ENCODE results near the gene ABHD17C.

ABHD17C gene

DNA sequence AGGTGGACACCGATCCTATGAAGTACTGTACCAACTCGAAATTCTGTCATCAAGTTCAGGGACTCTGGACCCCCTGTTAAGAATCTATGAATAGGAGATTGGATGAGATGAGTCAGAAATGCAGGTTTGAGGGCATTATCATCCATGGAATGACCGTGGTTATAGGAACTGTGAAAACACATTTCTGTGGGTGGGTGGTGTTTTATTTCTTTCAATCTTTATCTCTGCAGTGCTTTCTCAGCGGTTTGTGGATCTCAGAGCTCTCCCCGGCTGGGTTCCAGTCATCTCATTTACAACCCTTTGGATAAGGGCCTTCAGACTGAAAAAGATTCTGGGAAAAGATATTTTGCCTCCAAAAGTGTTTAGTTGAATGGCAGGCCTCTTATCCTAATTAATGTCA lies 5.4 kb upstream of the ABHD17C start:
- DNase-seq: no peak

DNA sequence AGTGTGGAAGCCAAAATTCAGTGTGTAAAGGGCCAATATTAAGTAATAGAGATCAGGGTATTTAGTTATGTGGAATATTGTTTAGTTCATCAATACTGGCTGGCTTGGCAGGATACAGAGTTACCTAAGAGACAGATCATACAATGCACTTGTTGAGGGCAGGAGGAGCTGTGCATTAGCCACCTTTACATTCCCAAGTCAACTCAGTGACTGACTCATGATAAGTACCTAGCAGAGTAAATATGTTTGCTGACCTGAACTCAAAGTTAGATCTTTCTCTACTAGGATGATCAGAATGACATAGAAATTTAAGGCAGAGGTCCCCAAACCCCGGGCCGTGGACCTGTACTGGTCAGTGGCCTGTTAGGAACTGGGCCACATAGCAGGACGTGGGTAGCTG lies 3.5 kb upstream of the ABHD17C start:
- DNase-seq: no peak

DNA sequence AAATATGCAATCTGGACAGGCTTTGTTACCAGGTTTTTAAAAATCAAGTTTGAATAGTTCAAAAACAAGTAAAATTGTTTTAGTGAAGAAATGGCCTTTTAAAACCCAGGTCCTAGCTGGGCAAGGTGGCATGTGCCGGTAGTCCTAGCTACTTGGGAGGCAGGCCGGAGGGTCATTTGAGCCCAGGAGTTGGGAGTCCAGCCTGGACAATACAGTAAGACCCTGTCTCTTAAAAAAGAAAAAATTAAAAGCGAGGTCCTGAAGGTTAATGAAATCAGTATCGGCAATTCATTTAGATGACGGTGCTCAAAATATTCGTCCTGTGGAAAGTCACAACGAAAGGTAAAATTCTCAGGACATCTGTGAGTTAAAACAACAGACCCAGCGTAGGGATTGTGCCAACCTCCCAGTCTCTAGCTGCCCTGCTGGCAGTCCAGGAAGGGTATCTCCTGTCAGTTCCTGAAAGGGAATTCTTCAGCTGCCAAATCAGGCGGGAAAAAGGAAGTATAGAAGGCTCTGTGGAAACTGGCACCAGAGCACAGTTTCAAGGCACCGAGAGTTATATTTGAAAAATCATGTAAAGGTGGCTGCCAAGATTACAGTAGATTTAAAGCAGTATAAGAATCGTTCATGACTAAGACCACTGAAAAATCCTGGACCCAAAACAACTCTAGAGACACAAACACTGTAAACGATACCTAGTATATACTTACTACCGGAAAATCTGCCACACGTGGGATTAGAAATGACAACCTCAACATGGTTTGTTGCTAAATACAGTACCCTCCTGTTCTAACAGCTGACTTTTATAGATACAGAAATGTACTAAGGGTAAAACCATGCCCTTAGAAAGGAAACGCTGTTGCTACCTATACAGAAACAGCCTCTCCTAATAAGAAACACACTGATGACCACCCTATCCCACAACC lies 1.2 kb upstream of the ABHD17C start:
- no peak for DNase-seq

DNA sequence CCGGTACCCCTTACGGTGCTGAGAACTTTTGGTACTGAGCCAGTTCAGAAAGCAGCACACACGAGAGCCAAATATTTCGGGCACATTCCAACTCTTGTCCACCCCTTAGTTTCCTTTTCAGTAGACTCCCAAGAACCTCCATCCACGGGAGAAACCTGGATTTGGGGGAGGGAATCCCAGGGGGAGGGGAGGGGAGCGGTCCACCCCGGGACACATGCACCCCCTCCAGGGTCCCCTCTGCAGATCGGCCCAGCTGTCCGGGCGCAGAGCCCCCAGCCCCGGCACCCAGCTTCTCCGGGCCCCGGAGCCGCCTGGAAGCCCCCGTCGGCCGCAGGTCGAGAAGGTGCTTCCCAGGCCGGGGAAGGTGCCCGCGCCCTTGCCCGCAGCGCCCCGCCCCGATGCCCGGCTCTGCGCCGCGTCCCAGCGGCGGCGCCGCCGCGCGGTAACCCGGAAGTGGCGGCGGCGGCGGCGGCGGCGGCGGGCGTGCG lies 455 bp upstream of the ABHD17C start:
- peak; percentile 19 for DNase-seq

DNA sequence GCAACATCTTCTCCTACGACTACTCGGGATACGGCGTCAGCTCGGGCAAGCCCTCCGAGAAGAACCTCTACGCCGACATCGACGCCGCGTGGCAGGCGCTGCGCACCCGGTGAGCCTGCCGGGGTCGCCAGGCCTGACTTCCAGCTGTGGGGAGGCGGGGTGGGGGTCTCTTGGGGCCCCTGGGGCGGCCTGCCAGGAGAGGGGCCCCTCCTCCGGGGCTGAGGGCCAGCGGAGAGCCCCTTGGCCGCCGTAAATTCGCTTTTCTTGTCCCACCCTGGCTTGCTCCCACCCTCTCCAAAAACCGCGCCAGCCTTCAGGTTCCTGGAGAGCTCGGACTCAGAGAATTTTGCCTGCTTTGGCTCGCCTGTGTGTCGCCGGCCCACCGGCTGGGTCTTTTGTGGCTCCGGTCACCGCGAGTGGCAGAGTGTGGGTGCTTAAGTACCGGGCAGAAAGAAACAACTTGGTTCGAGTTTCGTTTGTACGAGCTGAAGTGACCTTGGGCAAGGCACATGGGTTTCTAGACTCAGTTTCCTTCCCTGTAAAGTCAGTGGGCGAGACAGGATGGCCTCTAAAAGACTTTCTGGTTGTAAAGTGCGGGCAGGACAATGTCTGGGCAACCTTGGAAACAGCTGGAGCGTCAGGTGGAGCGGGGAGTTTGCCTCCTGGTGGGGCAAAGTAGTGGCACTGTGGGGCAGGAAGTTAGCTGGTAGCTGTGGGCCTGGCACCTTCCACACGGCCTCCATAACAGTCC lies 976 bp downstream of the ABHD17C start:
- DNase-seq: peak; percentile 2

- DNase-seq: no peak
Observed at GRCh38 chr15:80697075-80697685, 2.1 kb downstream of the ABHD17C start.

DNA sequence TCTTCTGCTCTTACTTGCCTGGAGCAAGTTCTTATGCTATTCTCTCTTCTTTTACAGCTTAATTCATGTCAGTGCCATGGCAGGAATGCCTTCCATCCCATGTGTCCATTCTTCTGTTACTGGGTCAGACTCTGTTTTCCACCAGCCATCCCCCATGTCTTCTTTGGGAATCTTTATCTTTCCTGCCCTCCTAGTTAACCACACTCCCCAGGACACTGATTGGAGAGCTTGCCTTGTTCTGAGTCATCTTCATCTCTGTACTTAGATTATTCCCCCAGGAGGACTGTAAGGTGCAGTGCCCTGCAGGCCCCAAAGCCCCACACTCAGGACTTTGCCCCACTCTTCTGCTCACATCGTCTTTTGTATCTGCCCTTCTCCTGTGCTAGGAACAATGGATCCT lies 3.6 kb downstream of the ABHD17C start:
- DNase-seq: no peak

DNA sequence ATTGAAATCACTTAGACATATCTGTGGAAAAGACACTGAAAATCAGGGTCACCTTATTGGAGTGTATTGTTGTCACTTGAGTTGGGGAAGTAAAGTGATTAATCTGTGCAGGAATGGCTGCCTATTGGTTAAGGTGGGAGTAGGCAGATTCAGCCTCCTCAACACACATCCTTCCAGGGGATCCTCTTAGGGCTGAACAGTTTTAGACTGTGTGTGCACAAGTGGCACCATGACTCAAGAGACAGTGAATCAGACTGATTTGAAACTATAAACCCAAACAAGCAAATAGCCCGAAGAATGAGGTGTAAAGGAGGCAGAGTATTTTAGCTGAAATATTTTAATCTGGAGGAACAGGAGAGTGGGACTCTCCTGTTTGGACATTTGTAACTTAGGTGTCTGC lies 4.9 kb downstream of the ABHD17C start:
- DNase-seq: no peak

DNA sequence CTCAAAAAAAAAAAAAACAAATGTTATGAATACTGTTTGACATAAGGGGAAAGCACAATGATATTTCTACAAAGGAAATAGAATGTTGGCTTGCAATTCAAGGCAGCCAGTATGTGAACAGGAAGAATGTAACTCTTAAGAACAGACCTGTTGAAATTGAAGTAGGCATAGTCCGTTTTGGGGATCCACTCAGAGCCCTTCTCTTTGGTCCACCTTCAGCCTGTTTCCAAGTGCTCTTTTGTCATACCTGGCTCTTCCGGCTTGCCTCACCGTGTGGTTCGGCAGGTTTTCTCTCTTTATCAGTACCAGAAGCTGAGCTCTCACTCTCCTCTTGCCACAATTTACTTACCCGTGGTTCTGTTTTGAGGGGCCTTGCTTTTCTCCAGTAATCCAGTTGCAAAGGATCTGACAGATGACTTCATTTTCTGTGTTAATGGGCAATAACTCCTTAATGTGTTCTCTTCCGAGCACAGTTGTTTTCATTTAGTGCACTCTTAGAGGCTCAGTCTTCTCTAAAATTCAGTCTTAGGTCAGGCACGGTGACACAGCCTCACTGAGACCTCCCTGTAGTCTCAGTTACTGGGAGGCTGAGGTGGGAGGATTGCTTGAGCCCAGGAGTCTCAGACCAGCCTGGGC lies 6.7 kb downstream of the ABHD17C start:
- DNase-seq: no peak

DNA sequence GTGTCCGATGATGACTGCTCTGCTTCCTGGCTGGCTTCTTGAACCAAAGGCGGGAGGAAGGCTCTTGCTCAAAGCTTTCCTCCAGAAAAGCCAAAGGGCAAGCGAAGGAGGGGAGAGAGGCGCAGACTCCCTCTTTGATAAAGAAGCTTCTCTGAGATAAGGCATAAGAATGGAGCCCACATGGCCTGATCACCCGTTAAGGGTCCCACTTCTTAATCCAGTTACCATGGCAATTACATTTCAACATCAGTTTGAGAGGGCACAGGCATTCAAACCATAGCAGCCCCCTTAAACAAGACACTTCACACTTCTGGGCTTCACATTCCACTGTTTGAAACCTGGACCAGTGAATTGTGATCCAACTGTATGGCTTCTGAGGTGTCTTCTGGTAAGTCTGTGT lies 8.0 kb downstream of the ABHD17C start:
- DNase-seq: no peak

GRCh38 chr15:80703965-80704364 lies 8.9 kb downstream of the ABHD17C start:
- no peak for DNase-seq

GRCh38 chr15:80706161-80706560 lies 11.1 kb downstream of the ABHD17C start:
- DNase-seq: no peak

DNA sequence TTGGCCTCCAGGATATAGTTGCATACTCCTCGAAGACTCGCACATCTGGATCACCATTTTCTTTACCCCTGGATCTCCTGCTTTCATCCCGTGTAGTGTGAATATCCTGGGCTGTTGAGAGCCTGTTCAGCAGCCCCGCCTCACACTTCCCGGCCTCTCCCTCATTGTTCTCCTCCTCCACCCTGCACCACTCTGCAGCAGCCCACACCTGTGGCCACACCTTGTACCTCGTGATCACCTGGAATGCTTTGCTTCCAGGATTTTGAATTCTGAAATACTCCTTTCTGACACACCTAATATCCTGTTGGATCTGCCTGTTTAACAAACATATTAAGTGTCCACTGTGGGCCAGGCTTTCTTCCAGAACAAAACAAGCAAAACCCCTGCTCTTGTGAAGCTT lies 14.4 kb downstream of the ABHD17C start:
- no peak for DNase-seq

DNA sequence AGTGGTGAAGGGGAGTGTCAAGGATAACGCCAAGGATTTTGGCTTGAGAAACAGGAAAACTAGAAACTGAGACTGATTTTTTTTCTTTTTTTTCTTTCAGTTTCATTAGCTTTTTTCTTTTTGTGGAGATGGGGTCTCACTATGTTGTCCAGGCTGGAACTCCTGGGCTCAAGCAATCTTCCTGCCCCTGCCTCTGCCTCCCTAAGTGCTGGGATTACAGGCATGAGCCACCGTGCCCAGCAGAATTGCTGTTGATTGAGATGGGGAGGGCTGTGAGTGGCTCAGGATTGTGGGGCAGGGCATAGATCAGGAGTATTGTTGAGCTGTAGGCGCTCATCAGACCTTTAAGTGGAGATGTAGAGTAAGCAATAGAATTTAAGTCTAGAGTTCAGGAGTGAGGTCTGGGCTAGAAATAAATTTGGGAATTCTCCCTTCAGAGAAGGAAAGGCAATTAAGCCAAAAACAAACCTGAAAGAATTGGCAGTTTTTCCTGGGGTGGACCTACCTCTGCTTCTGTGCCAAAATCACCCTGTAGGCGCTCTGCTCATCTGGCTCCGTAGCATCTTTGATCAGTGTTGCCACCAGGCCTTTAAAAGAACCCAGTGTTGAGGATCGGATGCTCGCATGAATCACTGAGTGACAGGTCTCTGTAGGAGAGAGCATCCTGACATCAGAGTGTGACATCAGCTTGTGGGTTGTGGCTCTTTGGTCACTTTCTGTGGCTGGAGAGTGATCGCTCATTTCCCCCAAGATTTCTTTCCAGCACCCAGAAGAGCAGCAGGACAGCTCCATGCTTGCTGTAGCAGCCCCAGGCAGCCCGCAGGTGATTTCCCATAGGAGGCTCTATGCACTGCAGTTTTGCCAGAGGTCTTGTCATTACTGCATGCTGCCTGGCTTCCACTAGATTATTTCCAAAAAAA lies 15.8 kb downstream of the ABHD17C start:
- no peak for DNase-seq

- no peak for DNase-seq
Observed at GRCh38 chr15:80711886-80712285, 16.8 kb downstream of the ABHD17C start.

DNA sequence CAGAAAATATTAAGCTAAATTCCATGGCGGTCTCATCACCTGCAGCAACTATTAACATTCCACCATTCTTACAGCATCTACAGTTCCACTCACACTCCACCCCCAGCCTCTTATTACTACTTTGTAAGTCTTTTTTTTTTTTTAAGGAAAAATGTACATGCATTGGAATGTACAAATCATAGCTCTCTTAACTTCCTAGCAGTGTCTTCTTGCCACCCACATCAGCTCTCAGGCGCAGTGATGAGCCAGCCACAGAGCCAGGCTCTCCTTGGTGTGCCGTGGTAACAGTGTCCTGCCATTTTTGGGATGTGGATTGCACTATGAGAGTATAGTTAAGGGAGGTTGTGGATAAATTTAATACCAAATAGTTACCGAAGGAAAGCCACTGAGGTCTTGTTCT lies 17.8 kb downstream of the ABHD17C start:
- no peak for DNase-seq

- no peak for DNase-seq
Observed at GRCh38 chr15:80721476-80721875, 26.4 kb downstream of the ABHD17C start.

DNA sequence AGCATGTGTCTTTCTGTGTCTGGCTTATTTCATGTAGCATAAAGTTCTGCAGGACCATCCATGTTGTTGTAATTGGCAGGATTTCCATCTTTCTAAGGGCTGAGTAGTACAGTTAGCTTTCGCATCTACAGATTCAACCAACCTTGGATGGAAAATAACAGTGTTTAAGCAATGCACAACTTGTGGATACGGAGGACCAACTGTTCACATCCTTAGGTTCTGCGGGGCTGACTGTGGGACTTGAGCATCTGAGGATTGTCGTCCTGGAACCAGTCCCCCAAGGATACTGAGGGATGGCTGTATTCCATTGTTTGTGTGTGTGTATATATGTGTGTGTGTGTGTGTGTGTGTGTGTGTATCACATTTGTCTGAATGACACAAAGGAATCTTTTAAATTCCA lies 27.7 kb downstream of the ABHD17C start:
- DNase-seq: no peak

GRCh38 chr15:80727196-80727595 lies 32.1 kb downstream of the ABHD17C start:
- DNase-seq: no peak

GRCh38 chr15:80727596-80727995 lies 32.5 kb downstream of the ABHD17C start:
- DNase-seq: no peak

DNA sequence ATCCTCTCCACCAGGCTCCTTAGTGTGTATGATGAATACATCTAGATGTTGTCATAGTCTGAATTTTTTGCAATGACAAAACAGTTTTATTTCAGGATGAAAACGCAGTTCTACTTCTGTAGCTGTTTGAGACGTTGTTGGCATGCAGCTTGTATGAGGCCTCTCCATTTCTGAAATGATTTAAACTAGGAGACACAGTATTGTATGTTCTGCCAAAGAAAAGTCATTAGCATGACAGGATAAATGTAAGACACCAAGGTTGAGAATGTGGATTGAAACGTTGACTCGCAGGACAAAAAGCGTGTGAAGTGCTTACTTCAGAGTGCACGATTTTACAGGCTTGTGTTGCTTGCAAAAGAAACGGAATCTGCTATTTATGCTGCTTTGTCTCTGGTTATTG lies 35.3 kb downstream of the ABHD17C start:
- DNase-seq: no peak

DNA sequence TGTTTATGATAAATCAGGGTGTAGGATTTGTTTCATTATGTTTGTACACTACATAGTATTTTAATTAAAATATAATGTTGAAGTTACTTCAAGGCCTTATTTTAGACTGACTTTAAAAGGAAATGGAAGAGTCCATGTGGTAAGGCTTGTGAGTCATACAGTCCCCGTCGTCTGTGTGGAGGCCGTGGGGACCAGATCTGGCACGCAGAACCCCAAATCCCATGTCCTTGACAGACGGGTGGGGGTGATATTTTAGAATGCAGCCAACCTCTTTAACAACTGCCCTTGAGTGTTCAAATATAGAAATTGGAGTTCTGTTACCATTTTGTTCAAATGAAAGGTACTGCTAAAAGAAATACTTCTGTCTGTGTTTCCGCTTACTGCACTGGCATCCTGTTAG lies 35.8 kb downstream of the ABHD17C start:
- no peak for DNase-seq

Data from central memory CD4-positive, alpha-beta T cell (primary cell).